Nephron progenitor cell (in vitro differentiated cells): ENCODE data around the gene CHST10.

Source experiments
- DNase-seq: peaks from one replicate; pipeline ENCODE4 v3.0.0; 2021
- H3K27ac Mint-ChIP-seq: 2 replicates; pipeline ENCODE4 v1.8.0; 2021; ENCODE audit warnings: mild to moderate bottlenecking, moderate library complexity, mixed read lengths
- H3K27me3 Mint-ChIP-seq: 2 replicates; pipeline ENCODE4 v1.8.0; 2021; ENCODE audit warnings: mild to moderate bottlenecking, low read depth, mixed read lengths; ENCODE audit not compliant: poor library complexity
- H3K36me3 Mint-ChIP-seq: 2 replicates; pipeline ENCODE4 v1.8.0; 2021; ENCODE audit warnings: low read depth, mixed read lengths
- H3K4me1 Mint-ChIP-seq: 2 replicates; pipeline ENCODE4 v1.8.0; 2021; ENCODE audit warnings: mixed read lengths
- H3K4me3 Mint-ChIP-seq: 2 replicates; pipeline ENCODE4 v1.8.0; 2021; ENCODE audit warnings: mild to moderate bottlenecking, moderate library complexity, mixed read lengths
- H3K9me3 Mint-ChIP-seq: 2 replicates; pipeline ENCODE4 v1.8.0; 2021; ENCODE audit warnings: mild to moderate bottlenecking, moderate library complexity, mixed read lengths
- CTCF ChIP-seq: fragments of 200-600 bp; sonication (generic); IDR thresholded peaks from 2 replicates; pipeline ENCODE4 v1.5.0; 2021; ENCODE audit warnings: antibody characterized with exemption

Gene CHST10

GRCh38 chr2:100407563-100407962 is 9.9 kb downstream of the CHST10 start:
- H3K4me3 Mint-ChIP-seq = no peak overlapping the region
- H3K36me3 Mint-ChIP-seq = peaks cover 39% of the 10 kb centered on the region
- TF ChIP-seq CTCF = no peak
- H3K27ac Mint-ChIP-seq = no peak overlapping the region
- H3K27me3 Mint-ChIP-seq = no peaks in the 10 kb centered on the region
- H3K9me3 Mint-ChIP-seq = no peaks in the 10 kb centered on the region
- peaks cover 52% of the 10 kb centered on the region for H3K4me1 Mint-ChIP-seq
- no peak for DNase-seq

- TF ChIP-seq CTCF = no peak
- Mint-ChIP-seq H3K9me3 (no peaks in the 10 kb centered on the region), H3K27ac (peak overlapping the region; percentile 32), H3K27me3 (no peaks in the 10 kb centered on the region), H3K4me3 (no peak overlapping the region), H3K36me3 (peaks cover 42% of the 10 kb centered on the region), H3K4me1 (peaks cover 49% of the 10 kb centered on the region)
- no peak for DNase-seq
Observed at GRCh38 chr2:100407073-100407472, 10.4 kb downstream of the CHST10 start.

- peaks cover 42% of the 10 kb centered on the region for H3K4me1 Mint-ChIP-seq
- DNase-seq = no peak
- H3K9me3 Mint-ChIP-seq = no peaks in the 10 kb centered on the region
- no peak overlapping the region for H3K4me3 Mint-ChIP-seq
- no peak for TF ChIP-seq CTCF
- no peaks in the 10 kb centered on the region for H3K27me3 Mint-ChIP-seq
- H3K36me3 Mint-ChIP-seq = peaks cover 46% of the 10 kb centered on the region
- H3K27ac Mint-ChIP-seq = peak overlapping the region; percentile 45
Observed at GRCh38 chr2:100406120-100406508, 11.4 kb downstream of the CHST10 start.

- DNase-seq = no peak
- H3K36me3 Mint-ChIP-seq = peaks cover 47% of the 10 kb centered on the region
- H3K4me3 Mint-ChIP-seq = no peak overlapping the region
- TF ChIP-seq CTCF = no peak
- peaks cover 42% of the 10 kb centered on the region for H3K4me1 Mint-ChIP-seq
- no peaks in the 10 kb centered on the region for H3K9me3 Mint-ChIP-seq
- H3K27ac Mint-ChIP-seq = peak overlapping the region; percentile 45
- H3K27me3 Mint-ChIP-seq = no peaks in the 10 kb centered on the region
Observed at GRCh38 chr2:100405403-100406119, 11.9 kb downstream of the CHST10 start.

- peak overlapping the region; percentile 96 for H3K27ac Mint-ChIP-seq
- peaks cover 54% of the 10 kb centered on the region for H3K36me3 Mint-ChIP-seq
- H3K4me3 Mint-ChIP-seq = peak overlapping the region; percentile 36
- no peak for DNase-seq
- TF ChIP-seq CTCF = no peak
- peaks cover 44% of the 10 kb centered on the region for H3K4me1 Mint-ChIP-seq
- H3K27me3 Mint-ChIP-seq = no peaks in the 10 kb centered on the region
- no peaks in the 10 kb centered on the region for H3K9me3 Mint-ChIP-seq
Observed at GRCh38 chr2:100404411-100404810, 13.1 kb downstream of the CHST10 start.

- H3K27ac Mint-ChIP-seq = no peak overlapping the region
- peaks cover 44% of the 10 kb centered on the region for H3K4me1 Mint-ChIP-seq
- H3K36me3 Mint-ChIP-seq = peaks cover 58% of the 10 kb centered on the region
Observed at GRCh38 chr2:100403722-100404121, 13.7 kb downstream of the CHST10 start.

More at GRCh38 chr2:100403722-100404121, 13.7 kb downstream of the CHST10 start:
- H3K4me3 Mint-ChIP-seq = no peak overlapping the region
- no peak for TF ChIP-seq CTCF
- H3K9me3 Mint-ChIP-seq = no peaks in the 10 kb centered on the region
- no peak for DNase-seq
- no peaks in the 10 kb centered on the region for H3K27me3 Mint-ChIP-seq
